Mesenchymal stem cell (in vitro differentiated cells and primary cell): ENCODE results near the gene BABAM2.
A peak's percentile ranks its signal among the peaks of the same experiment; 100 is the strongest.

ENCODE experiments used
- DNase-seq: peaks from one replicate; pipeline ENCODE4 v3.0.0-alpha.2; 2013
- H2AFZ ChIP-seq: one replicate; pipeline ENCODE4 v1.6.1; 2013; ENCODE audit warnings: low read depth, mild to moderate bottlenecking, control low read depth, inconsistent platforms, low read length, moderate library complexity
- H2AK5ac ChIP-seq: 2 replicates; pipeline ENCODE4 v1.6.1; 2013; ENCODE audit warnings: low read length, moderate library complexity, mild to moderate bottlenecking, inconsistent platforms; ENCODE audit not compliant: severe bottlenecking
- H2BK120ac ChIP-seq: one replicate; pipeline ENCODE4 v1.6.1; 2013; ENCODE audit warnings: low read depth, mild to moderate bottlenecking, inconsistent platforms, low read length, moderate library complexity
- H2BK12ac ChIP-seq, 2 experiments: one replicate each; pipeline ENCODE4 v1.6.1; 2013; ENCODE audit warnings: inconsistent platforms in 2 of 2, low read length in 2 of 2, mild to moderate bottlenecking in 2 of 2, moderate library complexity in 2 of 2, control low read depth in 1 of 2
- H2BK15ac ChIP-seq: one replicate; pipeline ENCODE4 v1.6.1; 2013; ENCODE audit warnings: mild to moderate bottlenecking, low read depth, inconsistent platforms; ENCODE audit not compliant: poor library complexity, severe bottlenecking
- H2BK5ac ChIP-seq: 2 replicates; pipeline ENCODE4 v1.6.1; 2013; ENCODE audit warnings: low read depth, mild to moderate bottlenecking, low read length, control low read depth, inconsistent platforms; ENCODE audit not compliant: poor library complexity, severe bottlenecking
- H3K14ac ChIP-seq, 2 experiments: one replicate each; pipeline ENCODE4 v1.6.1; 2013; ENCODE audit warnings: inconsistent platforms in 2 of 2, low read length in 2 of 2, control low read depth in 1 of 2, mild to moderate bottlenecking in 1 of 2, moderate library complexity in 1 of 2
- H3K18ac ChIP-seq, 2 experiments: one replicate each; pipeline ENCODE4 v1.6.1; 2013; ENCODE audit warnings: inconsistent platforms in 2 of 2, low read length in 2 of 2, control low read depth in 1 of 2, low read depth in 1 of 2, mild to moderate bottlenecking in 1 of 2
- H3K23ac ChIP-seq, 2 experiments: one replicate each; pipeline ENCODE4 v1.6.1; 2013; ENCODE audit warnings: inconsistent platforms in 2 of 2, low read length in 2 of 2, mild to moderate bottlenecking in 2 of 2, moderate library complexity in 2 of 2, control low read depth in 1 of 2
- H3K27ac ChIP-seq: 2 replicates; pipeline ENCODE4 v1.5.1; 2013; ENCODE audit warnings: mild to moderate bottlenecking, moderate library complexity, low read length, control low read depth, inconsistent platforms; ENCODE audit not compliant: poor library complexity, severe bottlenecking
- H3K27me3 ChIP-seq, 2 experiments: 2 replicates each; pipeline versions ENCODE4 v1.6.1 to v1.7.0; 2013; ENCODE audit warnings: low read length in 2 of 2, mild to moderate bottlenecking in 2 of 2, moderate library complexity in 2 of 2, control low read depth in 1 of 2, inconsistent platforms in 1 of 2; ENCODE audit not compliant: control insufficient read depth in 1 of 2, insufficient read depth in 1 of 2
- H3K36me3 ChIP-seq, 2 experiments: 2 replicates each; pipeline versions ENCODE4 v1.6.1 to v1.7.0; 2013; ENCODE audit warnings: low read length in 2 of 2, control low read depth in 1 of 2, inconsistent platforms in 1 of 2, low read depth in 1 of 2, mild to moderate bottlenecking in 1 of 2; ENCODE audit not compliant: insufficient read depth in 2 of 2, control insufficient read depth in 1 of 2
- H3K4ac ChIP-seq, 2 experiments: one replicate each; pipeline ENCODE4 v1.6.1; 2013; ENCODE audit warnings: inconsistent platforms in 2 of 2, low read length in 2 of 2, mild to moderate bottlenecking in 2 of 2, moderate library complexity in 2 of 2, control low read depth in 1 of 2, low read depth in 1 of 2
- H3K4me1 ChIP-seq: 2 replicates; pipeline ENCODE4 v1.6.1; 2013; ENCODE audit warnings: low read depth, low read length, control low read depth; ENCODE audit not compliant: control insufficient read depth, insufficient read depth
- H3K4me2 ChIP-seq: 2 replicates; pipeline ENCODE4 v1.6.1; 2013; ENCODE audit warnings: low read length, mild to moderate bottlenecking, inconsistent platforms; ENCODE audit not compliant: poor library complexity, severe bottlenecking
- H3K4me3 ChIP-seq, 2 experiments: 2 replicates each; pipeline versions ENCODE4 v1.5.1 to v1.7.0; 2013; ENCODE audit warnings: low read length in 2 of 2, mild to moderate bottlenecking in 2 of 2, control low read depth in 1 of 2, low read depth in 1 of 2; ENCODE audit not compliant: insufficient read depth in 1 of 2
- H3K79me1 ChIP-seq: replicated peaks from 2 replicates; pipeline ENCODE4 v1.6.1; 2013; ENCODE audit warnings: mild to moderate bottlenecking, control low read depth, low read length, inconsistent platforms; ENCODE audit not compliant: poor library complexity, severe bottlenecking
- H3K9ac ChIP-seq: 2 replicates; pipeline ENCODE4 v1.7.0; 2013; ENCODE audit warnings: mild to moderate bottlenecking, low read length, moderate library complexity
- H3K9me3 ChIP-seq: 2 replicates; pipeline ENCODE4 v1.7.0; 2013; ENCODE audit warnings: mild to moderate bottlenecking, low read length; ENCODE audit not compliant: control insufficient read depth
- H4K8ac ChIP-seq: one replicate; pipeline ENCODE4 v1.6.1; 2013; ENCODE audit warnings: inconsistent platforms, mild to moderate bottlenecking, low read length, moderate library complexity
- H4K91ac ChIP-seq: one replicate; pipeline ENCODE4 v1.6.1; 2013; ENCODE audit warnings: mild to moderate bottlenecking, low read length, inconsistent platforms
- WGBS: methylation state at CpG from one replicate; pipeline ENCODE4 v1.1.7; 2013; ENCODE audit warnings: mixed read lengths; 5-methylcytosine and 5-hydroxymethylcytosine counted together

Gene BABAM2

DNA sequence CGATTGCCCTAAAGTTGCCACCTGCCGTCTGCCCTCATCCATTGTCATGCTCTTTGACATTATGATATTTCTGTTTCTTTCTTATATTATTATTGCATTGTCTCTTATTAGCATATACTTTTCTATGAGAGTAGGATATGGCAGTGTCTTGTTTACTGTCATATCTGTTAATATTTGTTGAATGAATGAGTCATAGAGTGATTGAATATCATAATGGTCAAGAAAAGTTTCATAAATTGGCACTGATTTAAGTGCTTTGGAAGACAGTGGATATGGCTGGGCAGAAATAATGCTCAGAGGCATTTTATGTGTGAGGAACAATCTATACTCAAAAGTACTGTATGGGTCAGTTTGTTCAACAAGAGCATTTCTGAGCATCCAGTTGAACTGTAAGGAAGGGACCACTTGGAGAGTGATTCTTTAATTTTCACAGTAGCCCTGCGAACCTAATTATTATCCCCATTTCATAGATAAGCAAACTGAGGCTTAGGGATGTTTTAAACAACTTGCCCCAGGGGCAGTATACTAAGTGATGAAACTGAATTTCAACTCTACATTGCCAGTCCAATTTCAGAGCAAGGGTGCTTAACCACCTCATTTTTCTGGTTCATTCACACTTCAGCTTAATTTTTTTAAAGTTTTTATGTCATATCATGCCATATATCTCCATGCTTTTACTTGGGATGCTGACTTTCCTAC is 326.7 kb downstream of the BABAM2 start:
- H3K14ac ChIP-seq = no peak overlapping the region
- no peak overlapping the region for H2BK15ac ChIP-seq
- no peak overlapping the region for H3K27ac ChIP-seq
- H2BK120ac ChIP-seq = no peak overlapping the region
- H3K27me3 ChIP-seq = no peaks in the 10 kb centered on the region
- no peak overlapping the region for H3K18ac ChIP-seq
- H4K8ac ChIP-seq = no peak overlapping the region
- no peak overlapping the region for H2AK5ac ChIP-seq
- no peak overlapping the region for H4K91ac ChIP-seq
- no peak overlapping the region for H3K23ac ChIP-seq
- H3K9ac ChIP-seq = no peak overlapping the region
- H3K4me3 ChIP-seq = no peak overlapping the region
- no peak overlapping the region for H2BK5ac ChIP-seq
- no peak overlapping the region for H3K4me2 ChIP-seq
- no peaks in the 10 kb centered on the region for H3K4me1 ChIP-seq
- no peak overlapping the region for H2AFZ ChIP-seq
- no peak overlapping the region for H2BK12ac ChIP-seq
- WGBS = 100% methylated on average over 3 of the region's 3 CpGs
- H3K79me1 ChIP-seq = peaks cover 2% of the 10 kb centered on the region
- no peaks in the 10 kb centered on the region for H3K9me3 ChIP-seq
- no peaks in the 10 kb centered on the region for H3K36me3 ChIP-seq
- no peak for DNase-seq
- no peak overlapping the region for H3K4ac ChIP-seq

GRCh38 chr2:28219138-28219537 is 328.6 kb downstream of the BABAM2 start:
- Histone ChIP-seq H3K9ac (no peak overlapping the region), H3K18ac (no peak overlapping the region), H3K36me3 (no peaks in the 10 kb centered on the region), H3K9me3 (no peaks in the 10 kb centered on the region), H4K91ac (no peak overlapping the region), H3K27me3 (no peaks in the 10 kb centered on the region), H2BK12ac (peak overlapping the region in 1 of 2 experiments; percentile 23), H3K4ac (no peak overlapping the region), H3K23ac (no peak overlapping the region), H3K4me1 (peaks cover 3% of the 10 kb centered on the region), H2AK5ac (no peak overlapping the region), H3K79me1 (peaks cover 2% of the 10 kb centered on the region), H3K14ac (no peak overlapping the region), H3K4me2 (no peak overlapping the region), H2AFZ (no peak overlapping the region), H2BK120ac (no peak overlapping the region), H3K4me3 (no peak overlapping the region), H2BK5ac (no peak overlapping the region), H2BK15ac (no peak overlapping the region), H3K27ac (no peak overlapping the region), H4K8ac (no peak overlapping the region)
- peak; percentile 20 for DNase-seq
- WGBS = 72% methylated on average over 3 of the region's 4 CpGs

- H2AFZ ChIP-seq = no peak overlapping the region
- H3K23ac ChIP-seq = no peak overlapping the region
- H3K18ac ChIP-seq = no peak overlapping the region
- no peak overlapping the region for H3K4me3 ChIP-seq
- WGBS = 92% methylated on average over 7 of the region's 13 CpGs
- H3K4ac ChIP-seq = no peak overlapping the region
- no peaks in the 10 kb centered on the region for H3K9me3 ChIP-seq
- no peak overlapping the region for H4K91ac ChIP-seq
- H3K4me1 ChIP-seq = peaks cover 5% of the 10 kb centered on the region
- no peak overlapping the region for H2BK120ac ChIP-seq
- H3K27ac ChIP-seq = no peak overlapping the region
- no peaks in the 10 kb centered on the region for H3K27me3 ChIP-seq
- no peak overlapping the region for H2AK5ac ChIP-seq
- H3K4me2 ChIP-seq = no peak overlapping the region
- peak overlapping the region in 1 of 2 experiments; percentile 6 for H3K14ac ChIP-seq
- no peak overlapping the region for H3K9ac ChIP-seq
- H2BK5ac ChIP-seq = no peak overlapping the region
- no peak for DNase-seq
- H4K8ac ChIP-seq = no peak overlapping the region
- no peak overlapping the region for H2BK15ac ChIP-seq
- no peaks in the 10 kb centered on the region for H3K36me3 ChIP-seq
- no peak overlapping the region for H2BK12ac ChIP-seq
- peaks cover 2% of the 10 kb centered on the region for H3K79me1 ChIP-seq
Measured at GRCh38 chr2:28219758-28220368, 329.3 kb downstream of the BABAM2 start.

GRCh38 chr2:28224648-28225472 is 334.3 kb downstream of the BABAM2 start:
- H3K27ac ChIP-seq = peak overlapping the region; percentile 84
- no peaks in the 10 kb centered on the region for H3K27me3 ChIP-seq
- no peak overlapping the region for H3K4me2 ChIP-seq
- H2BK120ac ChIP-seq = peak overlapping the region; percentile 83
- H3K14ac ChIP-seq = peak overlapping the region in 1 of 2 experiments; percentile 97
- H3K9ac ChIP-seq = peak overlapping the region; percentile 82
- peak overlapping the region; percentile 69 for H2BK5ac ChIP-seq
- peaks cover 8% of the 10 kb centered on the region for H3K79me1 ChIP-seq
- H3K18ac ChIP-seq = peak overlapping the region; percentile 79 to 88
- H3K23ac ChIP-seq = no peak overlapping the region
- H3K4me3 ChIP-seq = peak overlapping the region; percentile 14 to 30
- peaks cover 10% of the 10 kb centered on the region for H3K4me1 ChIP-seq
- no peak overlapping the region for H2AFZ ChIP-seq
- WGBS = 66% methylated on average over 9 of the region's 9 CpGs
- H2AK5ac ChIP-seq = peak overlapping the region; percentile 79
- H2BK12ac ChIP-seq = peak overlapping the region; percentile 81 to 94
- H2BK15ac ChIP-seq = peak overlapping the region; percentile 54
- H4K8ac ChIP-seq = peak overlapping the region; percentile 91
- peak overlapping the region; percentile 79 to 85 for H3K4ac ChIP-seq
- peak; percentile 93 for DNase-seq
- peak overlapping the region; percentile 96 for H4K91ac ChIP-seq
- peaks cover 0 to 9% of the 10 kb centered on the region in 2 experiments for H3K36me3 ChIP-seq
- H3K9me3 ChIP-seq = no peaks in the 10 kb centered on the region
